Islet precursor cell (in vitro differentiated cells): ENCODE data around the gene FLYWCH2.
A peak's percentile ranks its signal among the peaks of the same experiment; 100 is the strongest.

Experiments
- DNase-seq: peaks from one replicate; pipeline ENCODE4 v3.0.0-alpha.2; 2018

The FLYWCH2 gene

GRCh38 chr16:2854700-2855309 is 28.2 kb upstream of the FLYWCH2 start:
- DNase-seq: no peak

- DNase-seq: no peak
These were observed 27.5 kb upstream of the FLYWCH2 start for GRCh38 chr16:2855536-2855935.

GRCh38 chr16:2856061-2856670 is 26.8 kb upstream of the FLYWCH2 start:
- no peak for DNase-seq

GRCh38 chr16:2856686-2857450 is 26.1 kb upstream of the FLYWCH2 start:
- DNase-seq: no peak

- DNase-seq: peak; percentile 86
These were observed 25.4 kb upstream of the FLYWCH2 start, which contains the start of gene PRSS22 for GRCh38 chr16:2857451-2858244. Gene PRSS22, minus strand, starts transcription at chr16:2858170. Its CDS starts 66 bp downstream, at chr16:2858104.

GRCh38 chr16:2858245-2859025 is 24.6 kb upstream of the FLYWCH2 start:
- DNase-seq: peak; percentile 91

GRCh38 chr16:2859686-2860265 is 23.2 kb upstream of the FLYWCH2 start:
- DNase-seq: no peak

GRCh38 chr16:2860826-2861567 is 22.0 kb upstream of the FLYWCH2 start:
- DNase-seq: peak; percentile 55

- no peak for DNase-seq
These were observed 17.4 kb upstream of the FLYWCH2 start for GRCh38 chr16:2865651-2866050.

GRCh38 chr16:2866431-2866830 is 16.6 kb upstream of the FLYWCH2 start:
- DNase-seq: no peak

GRCh38 chr16:2867661-2867986 is 15.4 kb upstream of the FLYWCH2 start:
- no peak for DNase-seq

- DNase-seq: peak; percentile 96
These were observed 14.8 kb upstream of the FLYWCH2 start for GRCh38 chr16:2867987-2868789.

- no peak for DNase-seq
These were observed 11.1 kb upstream of the FLYWCH2 start for GRCh38 chr16:2871926-2872325.

GRCh38 chr16:2874032-2874911 is 8.7 kb upstream of the FLYWCH2 start:
- DNase-seq: no peak

GRCh38 chr16:2874912-2875362 is 8.1 kb upstream of the FLYWCH2 start:
- peak; percentile 88 for DNase-seq

GRCh38 chr16:2879854-2880508 is 3.0 kb upstream of the FLYWCH2 start:
- DNase-seq: no peak

- DNase-seq: peak; percentile 70
These were observed 999 bp upstream of the FLYWCH2 start for GRCh38 chr16:2881783-2882649.

GRCh38 chr16:2883458-2883908 is 468 bp downstream of the FLYWCH2 start:
- peak; percentile 64 for DNase-seq
